Lower leg skin (tissue), 4 donors: Measurements from ENCODE around the gene AMH. TPM values are rescaled to one million over a fixed set of nuclear protein-coding genes. Genes with fewer than 3 reads are reported as not detected.

Experiments used
- DNase-seq, 2 donors: peaks; one replicate each; pipeline ENCODE4 v3.0.0-alpha.2; 2019; ENCODE audit warnings: low spot score in 2 of 2
- H3K4me3 ChIP-seq: fragments of 200-600 bp; sonication (generic); 2 replicates; pipeline ENCODE4 v1.5.1; 2017; ENCODE audit warnings: mild to moderate bottlenecking, low read depth; ENCODE audit not compliant: poor library complexity, severe bottlenecking
- CTCF ChIP-seq, 3 donors: fragments of 450-650 bp; IDR thresholded peaks; one replicate each; pipeline ENCODE4 v1.5.1; 2016; ENCODE audit warnings: antibody characterized with exemption in 3 of 3, mild to moderate bottlenecking in 3 of 3, moderate library complexity in 2 of 3
- POLR2A ChIP-seq, 2 donors: fragments of 450-650 bp; IDR thresholded peaks; one replicate each; pipeline ENCODE4 v1.6.1; 2016 to 2017; ENCODE audit warnings: antibody characterized with exemption in 2 of 2, mild to moderate bottlenecking in 1 of 2, moderate library complexity in 1 of 2
- WGBS, 2 donors: methylation state at CpG; one replicate each; pipeline ENCODE4 v1.1.5; 2018; 5-methylcytosine and 5-hydroxymethylcytosine counted together
- intact Hi-C: fragments of 100-400 bp; cut with DNase I; formaldehyde crosslinking; loops from one replicate; pipeline ENCODE4 v1.15.0; 2023; ENCODE audit warnings: low total_unique reads
- microRNA counts, 2 donors: library from miRNA; unstranded; fragments of <30 nt; microRNA quantifications; one replicate each; lab custom pipeline; 2016
- microRNA-seq, 2 donors: library from miRNA; unstranded; fragments of <30 nt; microRNA quantifications; one replicate each; pipeline ENCODE4, GENCODE V29; 2016; ENCODE audit warnings: borderline replicate concordance in 2 of 2, borderline number of aligned reads in 1 of 2
- total RNA-seq, 4 donors: library from RNA; depleted of rRNA; stranded (reverse); fragments of >200 nt; gene quantifications; one replicate each; pipeline ENCODE4 v1.1.0, GENCODE V29; 2016

AMH gene
- total RNA-seq, 4 donors from 2014 or later = 0.13 to 1.3 (median 1.2) TPM

GRCh38 chr19:2294687-2295335 lies 45.7 kb downstream of the AMH start:
- DNase-seq = peak in 1 of 2 donors; percentile 45
- no peak overlapping the region for H3K4me3 ChIP-seq
- no peak for TF ChIP-seq POLR2A (IDR thresholded peaks at IDR 0.05)
- no peak for TF ChIP-seq CTCF (IDR thresholded peaks at IDR 0.05)
- WGBS, 2 donors = 31 to 46% methylated on average over 26 of the region's 26 CpGs
- intact Hi-C loops = no loop called here

GRCh38 chr19:2296141-2296540 lies 47.0 kb downstream of the AMH start:
- no peak for TF ChIP-seq CTCF (IDR thresholded peaks at IDR 0.05)
- TF ChIP-seq POLR2A (IDR thresholded peaks at IDR 0.05) = no peak

GRCh38 chr19:2300533-2300932 lies 51.4 kb downstream of the AMH start:
- DNase-seq = no peak
- TF ChIP-seq CTCF (IDR thresholded peaks at IDR 0.05) = no peak
- no peak for TF ChIP-seq POLR2A (IDR thresholded peaks at IDR 0.05)
- 76 to 81% methylated on average over 16 to 17 of the region's 17 CpGs for WGBS, 2 donors
- intact Hi-C loops = no loop called here
- H3K4me3 ChIP-seq = no peak overlapping the region

More at GRCh38 chr19:2296141-2296540, 47.0 kb downstream of the AMH start:
- intact Hi-C loops = no loop called here
- WGBS, 2 donors = 90 to 94% methylated on average over 16 of the region's 16 CpGs
- H3K4me3 ChIP-seq = no peak overlapping the region
- DNase-seq = no peak

MicroRNA genes within 50 kb of the gene (microRNA counts, 767-probe panel; counts per million panel counts)
- 0 to 358 counts per million in 2 donors for microRNA hsa-miR-1227 (lab: Ali Mortazavi, UCI)

Small RNA genes within 50 kb of the gene (microRNA-seq; reads per million reads assigned to microRNA genes)
- gene MIR1227 = 0.57 to 4.8 reads per million in 2 donors
- 0 reads per million in 2 donors for gene MIR4321

Other genes starting within 250 kb of the AMH start
- 10 to 100 TPM; 85.0 to 99.3 (median 94.9) TPM for gene BTBD2, start 233.6 kb upstream of the AMH start, total RNA-seq
- gene MKNK2, start 198.1 kb upstream of the AMH start, total RNA-seq = 100 to 1,000 TPM; 224 to 367 (median 251) TPM
- gene MOB3A, start 153.0 kb upstream of the AMH start, total RNA-seq = 10 to 100 TPM; 26.4 to 46.0 (median 34.5) TPM
- 1 to 10 TPM in 3 of 4 donors, under 1 TPM in 1; 0.25 to 8.8 (median 4.3) TPM for gene IZUMO4, start 152.4 kb upstream of the AMH start, total RNA-seq
- gene AP3D1, start 97.8 kb upstream of the AMH start, total RNA-seq = 10 to 100 TPM; 46.5 to 84.7 (median 71.8) TPM
- gene DOT1L, start 85.4 kb upstream of the AMH start, total RNA-seq = 10 to 100 TPM; 17.5 to 31.3 (median 20.7) TPM
- gene PLEKHJ1, start 13.0 kb upstream of the AMH start, total RNA-seq = 10 to 100 TPM; 52.2 to 80.5 (median 70.0) TPM
- gene SF3A2, start 12.5 kb upstream of the AMH start, total RNA-seq = 10 to 100 TPM; 35.6 to 85.6 (median 47.8) TPM
- gene JSRP1, start 7.1 kb downstream of the AMH start, total RNA-seq = not detected
- gene PEAK3, start 32.9 kb downstream of the AMH start, total RNA-seq = under 1 TPM; 0.30 to 0.97 (median 0.76) TPM
- under 1 TPM in 1 of 4 donors, not detected in 3; 0.26 TPM for gene LINGO3, start 58.8 kb downstream of the AMH start, total RNA-seq
- gene LSM7, start 79.3 kb downstream of the AMH start, total RNA-seq = 100 to 1,000 TPM in 2 of 4 donors, 10 to 100 TPM in 2; 57.2 to 140 (median 94.9) TPM
- gene SPPL2B, start 79.4 kb downstream of the AMH start, total RNA-seq = 10 to 100 TPM; 36.1 to 84.7 (median 51.0) TPM
- not detected for gene TMPRSS9, start 110.9 kb downstream of the AMH start, total RNA-seq
- 10 to 100 TPM; 34.2 to 52.8 (median 44.9) TPM for gene TIMM13, start 178.3 kb downstream of the AMH start, total RNA-seq
- 10 to 100 TPM; 14.4 to 41.8 (median 34.7) TPM for gene LMNB2, start 207.6 kb downstream of the AMH start, total RNA-seq
- gene GADD45B, start 226.8 kb downstream of the AMH start, total RNA-seq = 100 to 1,000 TPM in 2 of 4 donors, 10 to 100 TPM in 2; 74.0 to 205 (median 106) TPM